ENCODE data around the gene MYO9A. TPM values are rescaled to one million over a fixed set of nuclear protein-coding genes. Genes with fewer than 3 reads are reported as not detected.

The MYO9A gene
- total RNA-seq, 1 experiment from 2014 or later, result 41.6 TPM

DNA sequence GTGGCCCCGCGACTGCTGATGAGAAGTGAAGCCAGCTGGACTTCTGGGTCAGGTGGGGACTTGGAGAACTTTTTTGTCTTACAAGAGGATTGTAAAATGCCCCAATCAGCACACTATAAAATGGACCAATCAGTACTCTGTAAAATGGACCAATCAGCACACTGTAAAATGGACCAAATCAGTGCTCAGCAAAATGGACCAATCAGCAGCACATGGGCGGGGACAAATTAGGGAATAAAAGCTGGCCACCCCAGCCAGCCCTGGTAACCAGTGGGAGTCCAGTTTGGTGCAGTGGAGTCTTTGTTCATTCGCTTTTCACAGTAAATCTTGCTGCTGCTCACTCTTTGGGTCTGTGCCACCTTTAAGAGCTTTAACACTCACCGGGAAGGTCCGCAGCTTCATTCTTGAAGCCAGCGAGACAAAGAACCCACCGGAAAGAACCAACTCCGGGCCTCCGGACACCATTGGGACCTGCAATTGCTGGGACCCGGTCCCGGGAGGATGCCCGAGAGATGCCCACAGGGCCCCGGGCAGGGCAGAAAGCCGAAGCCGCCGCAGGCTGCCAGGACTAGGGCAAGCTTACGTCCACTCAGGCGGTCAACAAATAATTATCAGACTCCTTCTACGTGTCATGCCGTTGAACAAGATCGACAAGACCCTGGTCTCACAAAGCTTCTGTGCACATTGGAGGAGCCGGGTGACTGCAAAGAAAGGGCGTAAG lies 315.9 kb downstream of the MYO9A start:
- ATAC-seq (no peak), DNase-seq (ENCODE audit: low read depth, low spot score) (no peak)
- intact Hi-C loops (cut with micrococcal nuclease; ENCODE audit: unreplicated experiment) (loop anchor here (2.0 to 5.0 kb wide), 3 partner anchors 55 to 355 kb away; no protein-coding TSS in a partner anchor), in situ Hi-C loops (cut with HindIII; ENCODE audit: low pct_unique_long_range_greater_than_20kb, low sequenced_read_pairs) (no loop called here)
- POLR2A ChIA-PET, result interaction anchor here (0.6 kb wide), 1 partner anchor 14 kb away, joined by 3 read pairs; no protein-coding TSS in a partner anchor
- Histone ChIP-seq H3K4me1 (ENCODE audit: control insufficient read depth, insufficient read depth, low read length) (peaks cover 24% of the 10 kb centered on the region), H3K27me3 (ENCODE audit: control insufficient read depth, insufficient read depth, low read length) (no peaks in the 10 kb centered on the region), H3K27ac (ENCODE audit: low read length) (no peak overlapping the region; the same call in 1 of the 2 replicates), H3K36me3 (ENCODE audit: control insufficient read depth, insufficient read depth, low read length) (no peaks in the 10 kb centered on the region), H3K4me3 (ENCODE audit: low read depth in 2 of 2, low read length in 2 of 2) (no peak overlapping the region), H3K9me3 (ENCODE audit: control insufficient read depth, insufficient read depth, low read depth, low read length) (no peaks in the 10 kb centered on the region)
- BruUV-seq (replicated peaks), result no TSS peak
- TF ChIP-seq POLR2AphosphoS5 (IDR thresholded peaks at IDR 0.05; ENCODE audit: low read depth, low read length), result no peak
- no peak for TF ChIP-seq CTCF (IDR thresholded peaks at IDR 0.05)
- TF ChIP-seq TCF7L2 (IDR thresholded peaks at IDR 0.05; ENCODE audit: low read depth, low read length), result no peak
- TF ChIP-seq REST (IDR thresholded peaks at IDR 0.05; ENCODE audit: insufficient read depth in 1 of 2, low read depth in 2 of 2, low read length in 1 of 2), result no peak
- no peak for TF ChIP-seq SIN3A (IDR thresholded peaks at IDR 0.05; ENCODE audit: borderline replicate concordance, insufficient read depth, low read depth, low read length)
- CTCF ChIA-PET, result interaction anchor here (0.6 to 2.9 kb wide), 3 partner anchors 50 to 667 kb away, joined by 3 to 22 read pairs (median 12); no protein-coding TSS in a partner anchor

GRCh38 chr15:71800835-71801745 lies 316.9 kb downstream of the MYO9A start:
- ChIA-PET POLR2A (interaction anchor here (0.7 kb wide), 1 partner anchor 17 kb away, joined by 5 read pairs; no protein-coding TSS in a partner anchor), CTCF (interaction anchor here (0.6 to 2.9 kb wide), 3 partner anchors 49 to 416 kb away, joined by 4 to 22 read pairs (median 12); no protein-coding TSS in a partner anchor)

More at GRCh38 chr15:71800835-71801745, 316.9 kb downstream of the MYO9A start:
- Histone ChIP-seq H3K4me1 (ENCODE audit: control insufficient read depth, insufficient read depth, low read length) (peaks cover 16% of the 10 kb centered on the region), H3K4me3 (ENCODE audit: low read depth in 2 of 2, low read length in 2 of 2) (no peak overlapping the region), H3K36me3 (ENCODE audit: control insufficient read depth, insufficient read depth, low read length) (no peaks in the 10 kb centered on the region), H3K27me3 (ENCODE audit: control insufficient read depth, insufficient read depth, low read length) (no peaks in the 10 kb centered on the region), H3K9me3 (ENCODE audit: control insufficient read depth, insufficient read depth, low read depth, low read length) (no peaks in the 10 kb centered on the region), H3K27ac (ENCODE audit: low read length) (no peak overlapping the region; the same call in 1 of the 2 replicates)
- DNase-seq (ENCODE audit: low read depth, low spot score) (peak; percentile 64), ATAC-seq (peak; percentile 89)
- intact Hi-C loops (cut with micrococcal nuclease; ENCODE audit: unreplicated experiment) (loop anchor here (2.0 to 5.0 kb wide), 3 partner anchors 54 to 356 kb away; no protein-coding TSS in a partner anchor), in situ Hi-C loops (cut with HindIII; ENCODE audit: low pct_unique_long_range_greater_than_20kb, low sequenced_read_pairs) (no loop called here)
- BruUV-seq (replicated peaks), result no TSS peak
- TF ChIP-seq TCF7L2 (IDR thresholded peaks at IDR 0.05; ENCODE audit: low read depth, low read length), result no peak
- TF ChIP-seq CTCF (IDR thresholded peaks at IDR 0.05), result peak; percentile 87

Measured in Panc1 (cell line).